Measurements from ENCODE around the gene ERF.
A peak's percentile ranks its signal among the peaks of the same experiment; 100 is the strongest.

- no peak for TF ChIP-seq CTCF (IDR thresholded peaks at IDR 0.05; ENCODE audit: low read depth, low read length)
- peak; percentile 35; the same call in 1 of the 2 replicates for TF ChIP-seq MYC (IDR thresholded peaks at IDR 0.05; ENCODE audit: low read depth, low read length)
- TF ChIP-seq MAX (IDR thresholded peaks at IDR 0.05; ENCODE audit: low read depth, low read length), result peak; percentile 77
Observed at GRCh38 chr19:42219812-42220750, 34.8 kb downstream of the ERF start, which contains the start of gene ZNF526.
